Stimulated activated CD8-positive, alpha-beta memory T cell treated with anti-CD3 and anti-CD28 coated beads, Interleukin-2, amount 100 ng/mL, for 1 hour (primary cell): ENCODE results near the gene MEDAG.

Source experiments
- DNase-seq, 2 donors: peaks; one replicate each; pipeline ENCODE4 v3.0.0-alpha.2; 2020; ENCODE audit warnings: low read depth in 2 of 2

Gene MEDAG

GRCh38 chr13:30905932-30906383 is at the start of gene MEDAG:
Gene MEDAG, plus strand, starts transcription at chr13:30906271. Its CDS starts 245 bp downstream, at chr13:30906516.
- DNase-seq, result no peak

- no peak for DNase-seq
Measured at GRCh38 chr13:30857018-30857417, 49.1 kb upstream of the MEDAG start.

- DNase-seq, result no peak
Measured at GRCh38 chr13:30857636-30858035, 48.4 kb upstream of the MEDAG start.

- no peak for DNase-seq
Measured at GRCh38 chr13:30859326-30859725, 46.7 kb upstream of the MEDAG start.

- DNase-seq, result no peak
Measured at GRCh38 chr13:30861163-30861562, 44.9 kb upstream of the MEDAG start.

- DNase-seq, result no peak
Measured at GRCh38 chr13:30861836-30862467, 44.1 kb upstream of the MEDAG start.

GRCh38 chr13:30862707-30863106 is 43.4 kb upstream of the MEDAG start:
- no peak for DNase-seq

GRCh38 chr13:30863231-30863630 is 42.8 kb upstream of the MEDAG start:
- no peak for DNase-seq

GRCh38 chr13:30863796-30864195 is 42.3 kb upstream of the MEDAG start:
- DNase-seq, result no peak

- DNase-seq, result no peak
Measured at GRCh38 chr13:30864433-30865122, 41.5 kb upstream of the MEDAG start.

- DNase-seq, result peak; percentile 8 to 21
Measured at GRCh38 chr13:30865123-30866049, 40.7 kb upstream of the MEDAG start.

- no peak for DNase-seq
Measured at GRCh38 chr13:30866677-30867076, 39.4 kb upstream of the MEDAG start.

GRCh38 chr13:30867089-30867669 is 38.9 kb upstream of the MEDAG start:
- no peak for DNase-seq

- DNase-seq, result no peak
Measured at GRCh38 chr13:30868799-30869470, 37.1 kb upstream of the MEDAG start.

- DNase-seq, result no peak
Measured at GRCh38 chr13:30869491-30869890, 36.6 kb upstream of the MEDAG start.

- DNase-seq, result no peak
Measured at GRCh38 chr13:30870049-30870884, 35.8 kb upstream of the MEDAG start.

- DNase-seq, result no peak
Measured at GRCh38 chr13:30870916-30871587, 35.0 kb upstream of the MEDAG start.

- no peak for DNase-seq
Measured at GRCh38 chr13:30871588-30872275, 34.3 kb upstream of the MEDAG start.

- DNase-seq, result no peak
Measured at GRCh38 chr13:30872276-30872594, 33.8 kb upstream of the MEDAG start.
